Activated CD8-positive, alpha-beta memory T cell treated with anti-CD3 and anti-CD28 coated beads for 1 hour (primary cell): Measurements from ENCODE around the gene MED10.
"Not testable (repeated sequence)": the region's sequence is repeated elsewhere in the genome, so short reads cannot be mapped to it uniquely, and the experiment has no call there.

Source experiments
- DNase-seq, 2 donors: peaks; one replicate each; pipeline ENCODE4 v3.0.0-alpha.2; 2020; ENCODE audit warnings: low read depth in 1 of 2; ENCODE audit errors: extremely low read depth in 1 of 2

MED10 gene

DNA sequence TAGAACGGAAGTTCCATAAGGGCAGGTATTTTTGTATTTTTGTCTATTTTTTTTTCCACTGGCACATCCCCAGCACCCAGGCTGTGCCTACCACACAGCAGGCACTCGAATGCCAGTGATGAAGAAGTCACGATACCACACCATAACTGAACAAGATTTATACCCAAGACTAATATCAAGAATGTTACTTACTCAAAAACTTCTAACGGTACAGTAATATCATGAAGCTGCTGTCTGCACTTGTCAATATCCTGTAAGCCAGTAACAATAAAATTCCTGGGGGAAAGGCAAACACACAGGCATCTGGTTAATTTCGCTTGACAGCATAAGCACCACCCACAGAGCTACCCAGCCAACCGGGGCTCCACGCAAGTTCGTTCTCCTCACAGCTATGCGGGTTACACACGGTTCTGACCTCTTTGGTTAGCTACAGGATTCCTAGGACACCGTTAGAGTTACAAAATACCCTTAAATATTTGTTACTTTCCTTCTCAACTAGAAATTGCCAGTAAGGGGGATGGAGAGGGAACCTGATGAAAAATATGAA lies 1.3 kb downstream of the MED10 start:
- DNase-seq: no peak

DNA sequence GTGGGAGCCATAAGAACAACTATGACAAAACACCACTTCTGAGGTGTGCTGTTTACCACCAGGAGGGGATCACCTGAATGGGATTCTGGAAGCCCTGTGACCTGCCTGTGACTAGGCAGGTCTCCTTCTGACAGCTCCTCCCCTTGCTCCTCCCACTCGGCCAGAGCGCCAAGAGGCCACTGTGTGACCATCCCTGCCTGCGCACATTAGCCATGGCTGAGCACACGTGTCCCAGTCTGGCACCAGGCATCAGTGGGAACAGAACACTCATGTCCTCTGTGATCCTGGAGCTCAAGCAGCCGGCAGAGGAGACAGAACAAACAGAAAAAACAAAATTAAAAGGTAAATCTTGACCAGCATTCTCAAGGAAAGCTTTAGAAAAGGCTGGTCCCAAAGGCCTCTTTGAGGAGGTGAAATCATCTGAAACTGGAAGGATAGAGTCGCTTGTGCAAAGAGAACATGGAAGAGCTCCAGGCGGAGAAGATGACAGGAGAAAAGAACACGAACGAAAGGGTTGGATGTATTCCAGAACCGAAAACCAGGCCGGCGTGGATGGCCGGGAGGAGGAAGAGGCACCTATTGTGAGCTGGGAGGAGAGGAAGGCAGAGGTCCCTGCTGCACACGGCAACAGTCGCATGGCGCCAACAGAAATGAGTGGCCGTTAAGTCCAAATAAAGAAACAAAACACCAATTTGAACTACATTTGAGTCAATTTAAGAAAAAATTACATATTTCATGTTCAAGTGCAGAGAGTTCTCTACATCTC lies 5.1 kb downstream of the MED10 start:
- no peak for DNase-seq

DNA sequence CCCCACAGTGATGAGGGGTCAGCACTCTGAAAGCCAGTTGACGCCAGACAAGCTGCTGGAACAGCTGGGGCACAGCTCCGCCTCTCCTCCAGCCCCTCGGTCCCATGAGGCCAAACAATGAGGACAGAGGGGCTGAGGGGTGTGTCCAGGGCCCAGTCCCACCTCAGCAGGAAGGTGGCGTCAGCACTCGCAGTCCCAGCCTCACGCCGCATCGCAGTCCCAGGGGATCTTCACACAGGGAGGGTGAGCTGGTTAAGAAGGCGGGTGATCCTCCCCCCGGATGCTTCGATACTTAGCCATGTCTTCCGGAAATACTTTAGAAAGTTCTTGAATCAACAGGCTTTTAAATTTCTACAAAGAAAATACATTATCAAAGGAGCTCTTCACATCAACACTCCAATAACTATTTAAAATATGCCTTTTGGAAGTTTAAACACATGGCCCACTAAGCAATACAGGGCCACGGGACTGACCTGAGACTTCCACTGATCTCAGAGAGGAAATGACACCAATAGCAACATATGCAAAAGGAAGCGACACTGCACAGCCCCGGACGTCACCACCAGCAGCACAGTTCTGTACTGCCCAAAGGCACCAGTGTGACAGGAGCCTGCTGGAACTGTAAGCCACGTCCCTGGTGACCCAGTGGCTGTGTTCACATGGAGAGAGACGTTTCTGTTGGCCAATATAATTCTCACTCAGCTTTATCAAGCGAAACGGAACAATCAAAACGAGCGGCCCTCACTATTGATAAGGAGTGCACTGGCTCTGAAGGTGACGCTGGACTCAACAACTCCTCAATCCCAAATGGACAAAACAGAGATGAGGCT lies 5.9 kb downstream of the MED10 start:
- DNase-seq: no peak

DNA sequence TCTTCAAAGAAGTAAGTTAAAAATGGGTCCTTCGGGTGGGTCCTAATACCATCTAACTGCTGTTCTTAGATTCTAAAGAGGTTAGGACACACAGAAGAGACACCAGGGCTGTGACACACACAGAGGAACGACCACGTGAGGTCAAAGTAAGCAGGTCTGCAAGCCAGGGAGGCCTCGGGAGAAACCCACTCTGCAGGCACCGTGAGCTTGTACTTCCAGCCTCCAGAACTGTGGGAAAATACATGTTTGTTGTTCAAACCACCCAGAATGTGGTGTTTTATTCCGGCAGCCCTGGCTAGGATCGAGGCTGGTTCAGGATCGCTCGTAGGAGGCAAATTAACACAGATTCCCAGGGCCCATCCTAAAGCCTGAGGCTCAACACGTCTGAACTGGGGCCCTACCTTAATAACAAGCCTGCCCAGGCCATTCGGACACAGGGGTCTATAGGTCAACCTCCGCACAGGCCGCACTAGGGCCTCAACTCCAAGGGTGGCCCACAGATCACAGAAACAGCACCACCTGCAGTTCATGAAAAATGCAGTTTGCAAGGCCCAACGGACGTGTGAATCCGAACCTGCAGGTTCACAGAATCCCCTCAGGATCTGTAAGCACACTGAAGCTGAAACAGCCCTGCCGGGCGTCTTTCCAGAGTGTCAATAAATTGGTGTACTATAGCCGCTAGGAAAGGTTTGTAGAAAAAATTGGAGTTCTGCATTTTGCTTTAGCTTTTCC lies 7.1 kb downstream of the MED10 start:
- DNase-seq: no peak

DNA sequence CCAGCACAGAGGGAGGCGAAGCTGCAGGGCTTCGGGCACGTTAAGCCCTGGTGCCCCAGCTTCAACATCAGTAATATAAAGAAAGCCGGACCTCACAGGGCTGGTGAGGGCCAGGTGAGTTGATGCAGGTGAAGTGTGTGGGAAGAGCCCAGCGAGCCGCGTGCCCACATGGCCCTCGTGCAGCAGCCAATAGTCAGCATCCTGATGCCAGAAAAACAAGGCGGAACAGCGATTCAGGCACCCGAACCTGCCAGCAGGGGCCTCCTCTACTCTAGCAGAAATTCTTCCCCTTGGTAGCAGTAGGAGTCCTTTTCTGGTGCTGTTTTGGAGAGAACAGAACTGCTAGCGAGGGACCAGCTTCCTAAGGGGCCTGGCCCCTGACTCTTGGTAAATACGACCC lies 7.8 kb downstream of the MED10 start:
- no peak for DNase-seq

DNA sequence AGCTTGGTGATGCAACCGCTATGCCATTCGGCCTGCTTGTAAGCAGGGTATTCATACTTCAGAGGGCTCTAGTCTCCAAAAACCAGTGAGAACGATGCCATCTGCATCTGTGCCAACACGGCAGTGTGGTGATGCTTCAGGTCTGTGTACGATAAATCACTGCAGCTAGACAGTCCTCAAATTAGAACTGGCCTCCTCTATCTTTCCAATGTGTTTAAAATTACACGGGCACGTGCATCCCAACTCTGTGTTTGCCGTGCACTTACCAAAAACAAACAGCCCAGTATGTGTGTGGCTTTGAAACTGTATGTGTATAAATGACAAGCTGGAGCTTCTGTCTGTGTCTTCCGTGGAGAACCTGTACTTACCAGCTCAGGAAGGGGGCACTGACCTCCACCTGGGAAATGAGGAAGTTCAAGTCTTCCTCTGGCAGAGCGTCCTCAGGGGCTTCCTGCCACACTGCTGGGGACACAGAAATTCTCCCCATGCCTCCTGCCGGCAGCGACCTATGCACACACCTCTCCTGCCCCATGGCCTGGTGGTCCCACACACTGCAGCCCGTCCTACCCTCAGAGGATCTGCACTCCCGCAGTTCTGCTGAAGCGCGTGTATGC lies 12.3 kb downstream of the MED10 start:
- DNase-seq: no peak

DNA sequence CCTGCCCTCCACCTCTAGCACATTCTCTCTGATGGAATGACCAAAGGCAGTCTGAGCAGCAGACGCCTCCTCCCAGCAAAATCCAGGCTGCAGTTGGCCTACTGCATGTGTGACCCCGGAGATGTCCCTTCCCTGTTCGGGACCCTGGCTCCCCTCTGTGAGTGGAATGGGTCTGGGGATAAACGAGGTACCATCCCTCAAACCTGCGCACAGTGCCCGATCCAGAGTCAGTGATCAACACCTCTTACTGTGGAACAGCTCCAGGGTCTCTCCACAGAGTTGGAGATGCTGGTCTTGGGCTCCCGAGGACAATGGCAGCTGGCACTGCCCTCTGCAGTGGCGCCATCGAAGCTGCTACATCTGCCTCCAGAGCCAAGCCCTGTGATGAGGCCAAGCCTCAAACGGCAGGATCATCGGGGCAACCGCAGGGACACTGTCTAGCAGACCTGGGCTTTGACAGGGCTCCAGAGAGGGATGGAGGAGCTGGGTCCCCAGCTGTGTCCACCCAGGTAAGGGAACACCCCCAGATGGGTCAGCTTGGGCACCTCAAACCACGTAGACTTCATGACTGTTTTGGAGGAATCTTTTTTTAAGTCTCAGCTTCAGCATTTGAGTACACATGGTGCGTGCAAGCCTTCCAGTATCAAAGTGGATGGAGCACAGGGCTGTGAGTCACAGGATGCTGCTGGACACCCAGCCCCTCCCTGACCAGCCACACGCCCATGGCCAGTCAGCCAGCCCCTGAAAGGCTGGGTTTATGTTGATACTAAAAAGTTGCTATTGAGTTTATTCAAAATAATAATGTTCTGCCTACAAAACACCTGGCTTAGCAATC lies 13.0 kb downstream of the MED10 start:
- DNase-seq: no peak

DNA sequence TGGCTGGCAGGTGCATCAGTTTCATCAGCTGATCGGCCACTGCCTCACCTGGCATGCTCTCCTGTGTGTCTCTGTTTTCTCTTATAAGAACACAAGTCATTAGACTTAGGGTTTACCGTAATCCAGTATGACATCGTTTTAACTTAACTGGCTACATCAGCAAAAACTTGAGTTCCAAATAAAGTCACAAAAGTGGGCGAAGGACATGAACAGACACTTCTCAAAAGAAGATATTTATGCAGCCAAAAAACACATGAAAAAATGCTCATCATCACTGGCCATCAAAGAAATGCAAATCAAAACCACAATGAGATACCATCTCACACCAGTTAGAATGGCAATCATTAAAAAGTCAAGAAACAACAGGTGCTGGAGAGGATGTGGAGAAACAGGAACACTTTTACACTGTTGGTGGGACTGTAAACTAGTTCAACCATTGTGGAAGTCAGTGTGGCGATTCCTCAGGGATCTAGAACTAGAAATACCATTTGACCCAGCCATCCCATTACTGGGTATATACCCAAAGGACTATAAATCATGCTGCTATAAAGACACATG lies 14.8 kb downstream of the MED10 start:
- DNase-seq: not testable (repeated sequence)

DNA sequence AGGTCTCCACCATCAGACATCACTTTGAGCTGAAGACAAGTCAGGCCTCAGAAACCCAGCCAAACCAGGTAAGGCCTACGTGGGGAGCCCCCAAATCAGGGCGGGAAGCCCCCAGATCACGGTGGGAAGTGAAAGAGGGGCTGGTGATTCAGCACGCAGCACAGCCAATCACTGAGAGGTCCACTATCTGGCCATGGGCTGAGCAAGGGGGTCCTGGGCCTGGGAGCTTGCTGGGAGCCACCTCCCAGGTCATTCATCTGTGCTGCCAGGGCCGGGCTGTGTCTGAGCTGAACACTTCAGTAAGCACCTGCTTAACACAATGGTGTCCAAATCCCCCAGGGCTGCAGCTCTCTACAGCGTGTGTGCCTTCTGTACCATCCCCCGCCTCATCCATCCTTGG lies 15.5 kb downstream of the MED10 start:
- no peak for DNase-seq

DNA sequence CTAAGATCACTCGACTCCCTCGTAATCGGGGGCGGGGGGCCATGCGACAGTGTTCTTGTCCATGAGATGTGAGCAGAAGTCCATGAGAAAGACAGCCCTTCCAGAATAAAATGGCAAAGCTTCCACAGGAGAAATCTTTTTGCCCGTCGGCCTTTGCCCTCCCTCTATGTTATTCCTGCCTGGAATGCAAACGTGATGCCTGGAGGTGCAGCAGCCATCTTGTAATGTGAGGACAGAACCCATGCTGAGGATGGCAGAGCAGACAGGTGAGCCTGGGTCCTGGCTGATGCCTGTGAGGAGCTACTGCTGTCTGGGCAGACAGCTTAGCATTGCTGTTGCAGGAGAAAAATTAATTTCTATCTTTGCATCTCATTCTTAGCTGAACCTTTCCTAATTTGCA lies 17.2 kb downstream of the MED10 start:
- no peak for DNase-seq

DNA sequence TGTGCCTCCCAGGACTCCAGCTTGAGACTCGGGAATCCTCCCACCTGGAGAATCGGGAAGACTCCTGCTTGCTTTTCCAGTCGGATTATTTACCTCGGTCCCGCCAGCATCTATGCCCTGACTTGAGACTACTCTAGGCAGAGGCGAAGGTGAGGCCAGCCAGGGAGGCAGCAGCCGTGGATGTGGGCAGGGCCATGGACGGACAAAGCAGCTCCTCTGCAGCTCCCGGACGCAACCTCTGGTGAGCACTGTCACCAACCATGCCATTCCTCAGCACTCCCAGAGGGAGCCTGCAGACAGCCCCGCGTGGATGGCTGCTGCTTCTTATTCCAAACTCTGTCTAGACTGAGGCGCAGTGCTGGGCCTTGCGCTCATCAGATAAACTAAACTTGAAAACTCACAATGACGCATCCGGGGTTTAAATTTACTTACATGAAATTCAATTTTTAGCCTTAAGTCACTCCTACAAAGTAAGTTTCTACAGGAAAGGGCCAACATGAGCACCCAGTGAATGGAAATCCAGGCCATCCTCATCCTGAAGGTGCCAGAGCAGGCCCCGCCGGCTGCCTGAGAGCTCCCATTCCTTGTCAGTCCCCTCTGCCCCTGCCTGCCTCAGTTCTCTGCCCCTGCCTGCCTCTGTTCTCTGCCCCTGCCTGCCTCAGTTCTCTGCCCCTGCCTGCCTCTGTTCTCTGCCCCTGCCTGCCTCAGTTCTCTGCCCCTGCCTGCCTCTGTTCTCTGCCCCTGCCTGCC lies 17.8 kb downstream of the MED10 start:
- no peak for DNase-seq

DNA sequence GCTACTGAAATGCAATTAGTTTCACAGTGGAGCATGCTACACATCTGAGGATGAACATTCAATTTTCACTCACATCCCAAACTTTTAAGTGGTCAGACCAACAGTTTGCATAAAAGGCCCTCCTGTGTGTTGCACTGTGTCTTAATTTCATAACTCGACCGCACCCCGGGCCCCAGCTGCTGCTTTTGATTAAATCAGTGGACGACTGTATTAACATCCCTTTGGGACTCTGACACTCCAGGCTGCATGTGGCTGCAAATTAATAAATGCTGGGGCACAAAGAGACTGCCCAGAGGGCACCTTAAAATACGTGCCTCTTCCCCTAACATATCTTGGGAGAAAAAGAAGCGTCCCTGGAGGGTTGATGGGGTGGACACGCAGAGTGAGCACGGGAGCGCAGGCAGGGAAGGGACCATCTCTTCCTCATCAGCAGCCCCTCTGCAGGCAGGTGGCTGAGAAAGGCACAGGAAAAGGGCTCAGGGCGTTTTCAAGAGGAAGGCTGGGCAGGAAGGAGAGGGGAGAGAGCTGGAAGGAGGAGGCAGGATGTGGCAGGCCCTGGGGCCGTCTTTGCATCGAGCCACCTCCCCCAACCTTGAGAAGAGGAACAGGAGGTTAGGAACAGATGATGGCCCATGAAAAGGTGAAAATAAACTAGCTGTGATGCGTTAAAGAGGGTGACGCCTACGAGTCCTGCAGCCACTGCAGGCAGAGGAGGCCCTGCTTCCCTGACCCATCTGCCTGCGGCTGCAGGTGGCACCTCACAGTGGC lies 18.6 kb downstream of the MED10 start:
- no peak for DNase-seq

DNA sequence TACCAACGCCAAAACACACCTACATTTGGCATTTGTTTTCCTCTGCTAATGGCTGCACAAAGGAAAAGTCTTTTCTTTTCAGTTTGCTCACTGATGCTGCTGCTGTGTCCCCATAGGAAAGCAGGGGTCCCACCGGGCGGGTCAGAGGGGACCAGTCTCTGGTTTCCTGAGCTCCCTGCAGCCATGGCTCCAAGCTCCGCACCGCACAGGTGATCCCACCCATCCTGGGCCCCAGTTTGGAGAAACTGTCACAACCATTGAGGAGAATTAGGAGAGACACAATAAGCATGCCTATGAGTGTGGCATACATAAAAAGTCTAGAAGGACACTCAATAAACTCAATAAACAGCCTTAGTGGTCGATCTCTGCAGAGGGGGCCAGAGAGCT lies 19.9 kb downstream of the MED10 start:
- DNase-seq: no peak

DNA sequence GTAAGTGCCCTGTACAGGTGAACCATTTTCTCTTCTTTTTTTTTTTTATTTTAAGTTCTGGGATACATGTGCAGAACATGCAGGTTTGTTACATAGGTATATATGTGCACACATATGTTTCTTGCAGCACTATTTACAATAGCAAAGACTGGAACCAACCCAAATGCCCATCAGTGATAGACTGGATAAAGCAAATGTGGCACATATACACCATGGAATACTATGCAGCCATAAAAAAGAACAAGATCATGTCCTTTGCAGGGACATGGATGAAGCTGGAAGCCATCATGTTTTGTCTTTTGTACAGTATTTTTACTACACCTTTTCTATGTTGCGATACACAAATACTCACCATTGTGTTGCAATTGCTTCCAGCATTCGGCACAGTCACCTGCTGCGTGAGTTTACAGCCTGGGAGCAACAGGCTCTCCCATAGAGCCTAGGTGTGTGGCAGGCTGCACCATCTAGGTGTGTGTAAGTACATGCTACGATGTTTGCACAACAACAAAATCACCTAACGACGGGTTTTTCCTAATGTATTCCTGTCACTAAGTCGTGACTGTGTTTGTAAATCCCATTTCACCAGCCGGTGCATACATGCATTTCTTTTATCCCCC lies 20.4 kb downstream of the MED10 start:
- DNase-seq: not testable (repeated sequence)

DNA sequence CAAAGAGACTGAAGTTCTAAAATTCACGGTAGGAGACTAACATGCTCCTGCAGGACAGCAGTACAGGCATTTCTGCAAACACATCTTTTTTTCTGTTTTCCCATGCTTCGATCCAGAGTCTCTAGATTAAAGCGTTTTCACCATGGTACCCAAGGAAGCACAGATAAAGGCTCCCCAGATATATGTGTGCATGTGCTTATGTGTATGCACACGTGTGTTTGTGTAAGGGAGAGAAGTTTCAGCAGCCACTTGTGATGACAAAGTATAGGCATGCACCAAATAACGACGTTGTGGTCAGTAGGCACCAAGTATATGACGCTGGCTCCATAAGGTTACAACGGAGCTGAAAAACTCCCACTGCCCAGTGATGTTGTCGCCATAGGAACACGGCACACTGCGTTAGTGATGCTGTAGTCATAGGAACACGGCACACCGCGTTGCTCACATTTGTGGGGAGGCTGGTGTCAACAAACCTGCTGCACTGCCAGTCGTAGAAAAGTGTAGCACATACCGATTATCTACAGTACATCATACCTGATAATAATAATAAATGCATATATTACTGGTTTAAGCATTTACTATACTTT lies 21.7 kb downstream of the MED10 start:
- DNase-seq: no peak

DNA sequence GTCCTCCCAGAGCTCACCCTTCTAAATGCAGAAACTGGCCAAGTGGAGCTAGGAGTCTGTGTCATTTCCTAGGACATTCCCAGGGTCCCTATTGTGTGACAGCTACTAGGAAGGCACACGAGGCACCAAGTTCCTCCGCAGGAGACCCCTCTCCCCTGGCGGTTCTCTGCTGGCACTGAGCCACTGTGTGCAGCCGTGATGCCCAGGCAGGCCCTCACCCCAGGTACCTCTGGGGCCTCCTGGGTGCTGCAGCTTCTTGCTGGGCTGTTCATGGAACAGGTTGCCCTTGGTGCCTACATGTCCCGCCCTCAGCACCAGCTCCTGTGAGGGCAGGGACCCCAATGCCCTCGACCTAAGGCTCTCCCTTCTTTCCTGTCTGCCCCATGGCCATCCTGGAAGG lies 23.1 kb downstream of the MED10 start:
- no peak for DNase-seq

DNA sequence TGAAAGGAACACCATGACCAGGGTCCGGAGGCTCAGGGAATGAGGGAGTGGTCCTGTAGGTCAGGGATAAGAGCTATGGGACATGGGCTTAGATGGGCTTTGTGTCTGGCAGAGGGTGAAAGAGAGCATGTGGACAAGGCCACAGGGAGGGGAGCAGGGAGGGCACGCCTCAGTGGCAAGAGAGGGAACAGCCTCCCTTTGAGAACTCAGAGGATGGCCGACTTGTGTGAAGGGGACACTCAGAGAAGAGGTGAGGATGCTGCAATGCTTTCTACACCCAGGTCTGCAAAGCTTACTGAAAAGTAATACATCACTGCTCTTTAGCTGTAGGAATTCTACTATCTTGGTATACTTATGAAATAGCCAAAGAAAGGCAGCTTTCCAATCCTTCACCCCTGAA lies 23.5 kb downstream of the MED10 start:
- no peak for DNase-seq
